Amygdala (tissue), 56 donors: ENCODE results near the gene DTX4.
A peak's percentile ranks its signal among the peaks of the same experiment; 100 is the strongest.
"Not testable (repeated sequence)": the region's sequence is repeated elsewhere in the genome, so short reads cannot be mapped to it uniquely, and the experiment has no call there.

Source experiments
- DNase-seq, 56 donors: peaks; one replicate each; lab custom pipeline; 2025; lab: John Stamatoyannopoulos, UW

DTX4 gene

DNA sequence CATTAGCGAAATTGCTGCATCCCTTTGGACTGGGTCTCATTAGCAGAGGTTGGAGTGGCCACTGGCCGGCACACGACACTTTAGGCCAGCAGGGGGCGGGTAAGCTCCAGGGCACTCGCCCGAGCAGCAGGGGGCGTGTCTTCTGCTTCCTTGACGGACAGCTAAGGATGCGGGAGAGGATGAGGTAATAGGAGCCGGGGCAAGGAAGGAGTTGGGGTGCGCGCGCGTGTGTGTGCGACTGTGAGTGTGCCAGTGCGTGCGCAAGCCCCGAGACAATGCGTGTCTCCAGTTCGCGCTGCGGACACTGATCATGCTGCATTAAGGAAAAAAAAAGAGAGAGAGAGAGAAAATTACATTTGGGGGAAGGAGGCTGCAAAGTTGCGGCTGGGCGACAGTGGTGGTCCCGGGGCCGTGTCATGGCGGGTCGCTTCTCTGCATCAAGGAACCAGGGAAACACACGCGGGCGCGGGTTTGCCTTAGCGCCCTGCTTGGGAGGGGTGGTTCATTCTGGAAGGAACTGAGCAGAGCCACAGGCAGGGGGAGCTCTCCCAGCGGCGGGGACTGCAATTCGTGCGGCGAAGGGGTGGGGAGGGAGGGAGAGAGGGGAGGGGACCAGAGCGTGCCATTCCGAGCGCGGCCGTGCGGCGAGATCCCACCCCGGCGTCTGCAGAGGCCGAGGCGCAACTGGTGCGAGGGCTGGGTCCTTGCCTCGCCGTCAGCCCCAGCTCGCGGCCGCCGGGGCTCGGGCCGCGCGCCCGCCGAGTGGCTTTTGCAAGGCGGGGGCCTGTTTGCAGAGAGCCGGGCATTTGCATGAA is at the start of gene DTX4:
TSS of gene DTX4 (plus strand) at position 625 of the 815 bp plus-strand sequence. CDS start 464 bp downstream, outside the sequence.
- peak; percentile 19 to 95 (median 86) for DNase-seq

DNA sequence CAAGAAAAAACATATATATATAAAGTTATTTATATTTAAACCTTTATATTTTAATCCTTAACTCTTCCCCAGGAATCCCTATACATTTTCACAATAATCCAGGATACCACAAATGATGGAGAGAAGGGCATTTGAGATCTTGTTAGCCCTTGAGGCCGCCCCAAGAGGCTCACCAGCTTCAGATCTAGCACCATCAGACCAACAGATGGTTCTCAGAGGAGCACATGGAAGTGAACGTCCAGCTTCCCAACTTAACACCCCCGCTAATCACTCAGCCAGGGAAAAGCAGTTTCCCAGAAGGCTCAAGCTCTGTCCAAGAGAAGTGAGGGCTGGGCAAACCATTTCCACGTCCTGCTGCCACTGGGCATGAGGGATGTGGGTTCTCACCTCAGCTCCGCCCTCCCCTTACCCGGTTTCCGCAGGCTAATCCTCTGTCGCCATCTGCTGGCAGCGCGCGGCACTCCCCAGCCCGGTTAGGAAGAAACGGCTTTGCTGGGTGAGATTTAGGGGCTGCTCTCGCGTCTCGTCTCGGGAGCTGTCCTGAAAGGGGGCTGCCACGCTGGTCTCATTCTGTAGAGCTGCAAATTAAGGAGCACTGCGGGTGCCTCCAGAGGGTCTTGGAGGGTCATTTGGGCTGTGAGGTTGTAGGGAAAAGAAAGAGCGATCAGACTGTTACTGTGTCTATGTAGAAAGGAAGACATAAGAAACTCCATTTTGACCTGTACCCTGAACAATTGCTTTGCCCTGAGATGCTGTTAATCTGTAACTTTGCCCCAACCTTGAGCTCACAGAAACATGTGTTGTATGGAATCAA is 36.1 kb upstream of the DTX4 start:
- DNase-seq = peak in 53 of 56 donors; percentile 6 to 85 (median 53)

DNA sequence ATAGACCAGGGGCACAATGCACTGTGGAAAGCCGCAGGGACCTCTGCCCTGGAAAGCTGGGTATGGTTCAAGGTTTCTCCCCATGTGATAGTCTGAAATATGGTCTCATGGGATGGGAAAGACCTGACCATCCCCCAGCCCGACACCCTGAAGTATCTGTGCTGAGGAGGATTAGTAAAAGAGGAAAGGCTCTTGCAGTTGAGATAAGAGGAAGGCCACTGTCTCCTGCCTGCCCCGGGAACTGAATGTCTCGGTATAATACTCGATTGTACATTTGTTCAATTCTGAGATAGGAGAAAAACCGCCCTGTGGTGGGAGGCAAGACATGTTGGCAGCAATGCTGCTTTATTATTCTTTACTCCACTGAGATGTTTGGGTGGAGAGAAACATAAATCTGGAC is 35.4 kb upstream of the DTX4 start:
- DNase-seq = not testable (repeated sequence)

DNA sequence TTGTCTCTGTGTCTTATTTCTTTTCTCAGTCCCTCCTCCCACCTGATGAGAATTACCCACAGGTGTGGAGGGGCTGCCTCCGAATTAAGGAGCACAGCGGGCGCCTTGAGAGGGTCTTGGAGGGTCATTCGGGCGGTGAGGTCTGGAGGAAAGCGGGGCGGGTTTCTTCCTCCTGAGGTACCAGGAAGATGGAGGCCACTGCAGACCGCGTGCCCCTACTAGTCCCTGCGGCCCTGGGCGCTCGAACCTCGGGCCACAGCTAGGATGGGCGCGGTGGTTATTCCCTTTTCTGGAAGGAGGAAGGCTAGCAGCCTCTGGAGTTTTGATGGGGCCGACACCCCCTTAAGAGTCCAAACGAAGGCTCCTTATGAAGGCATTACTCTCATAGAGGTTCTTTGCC is 34.7 kb upstream of the DTX4 start:
- DNase-seq = no peak

DNA sequence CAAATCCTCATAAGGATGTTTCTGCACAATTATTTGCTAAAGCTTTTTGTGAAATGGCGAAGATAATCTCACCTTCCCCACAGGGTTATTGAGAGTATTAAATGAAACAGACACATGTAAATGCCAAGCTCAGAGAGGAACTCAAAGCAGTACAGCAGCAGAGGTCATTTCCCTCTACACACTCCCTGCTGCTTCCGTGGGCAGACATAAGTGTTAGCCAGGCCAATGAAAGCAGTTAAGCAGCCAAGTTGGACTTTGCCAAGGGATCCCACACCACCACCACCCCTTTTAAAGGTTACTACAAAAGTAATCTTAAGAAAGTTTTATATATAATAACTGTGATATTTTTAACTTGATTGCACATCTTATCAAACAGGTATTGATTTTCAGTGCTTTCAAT is 33.3 kb upstream of the DTX4 start:
- DNase-seq = no peak

DNA sequence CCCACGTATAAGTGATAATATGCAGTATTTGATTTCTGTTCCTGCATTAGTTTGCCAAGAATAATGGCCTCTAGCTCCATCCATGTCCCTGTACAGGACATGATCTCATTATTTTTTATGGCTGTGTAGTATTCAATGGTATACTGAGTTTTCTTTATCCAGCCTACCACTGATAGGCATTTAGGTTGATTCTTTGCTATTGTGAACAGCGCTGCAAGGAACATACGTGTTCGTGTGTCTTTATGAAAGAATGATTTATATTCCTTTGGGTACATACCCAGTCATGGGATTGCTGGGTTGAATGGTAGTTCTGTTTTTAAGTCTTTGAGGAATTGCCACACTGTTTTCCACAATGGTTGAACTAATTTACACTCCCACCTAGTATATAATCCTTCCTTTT is 30.7 kb upstream of the DTX4 start:
- DNase-seq = no peak

DNA sequence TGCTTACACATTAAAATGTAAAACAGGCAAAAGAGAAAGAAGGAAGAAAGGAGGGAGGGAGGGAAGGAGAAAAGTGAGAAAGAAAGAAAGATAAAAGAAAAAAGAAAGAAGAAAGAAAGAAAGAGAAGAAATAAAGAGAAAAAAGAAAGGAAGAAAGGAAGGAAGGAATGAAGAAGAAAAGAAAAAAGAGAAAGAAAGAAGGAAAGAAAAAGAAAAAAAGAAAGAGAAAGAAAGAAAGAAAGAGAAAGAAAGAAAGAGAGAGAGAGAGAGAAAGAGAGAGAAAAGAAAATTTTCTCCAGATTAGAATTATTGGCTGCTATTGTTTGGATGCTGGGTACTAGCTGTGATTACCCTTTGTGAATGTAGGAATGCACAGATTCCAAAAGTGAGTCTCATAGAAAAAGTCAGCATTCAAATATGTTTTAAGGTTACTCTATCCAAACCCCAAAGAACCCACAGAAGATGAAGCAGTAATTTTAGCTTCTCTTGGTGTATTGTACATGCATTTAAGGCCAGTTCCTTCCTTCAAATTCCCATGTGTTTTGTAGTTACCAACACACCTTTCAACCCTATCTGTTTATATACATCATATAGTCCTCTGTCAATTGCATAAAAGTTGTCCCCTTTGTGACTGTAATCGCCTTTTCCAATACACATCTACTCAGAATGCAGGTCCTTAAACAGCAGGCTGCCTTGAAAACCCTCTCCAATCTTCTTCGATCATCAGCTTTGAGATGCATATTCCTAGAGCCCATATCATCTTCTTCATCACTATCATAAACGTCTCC is 30.1 kb upstream of the DTX4 start:
- DNase-seq = no peak

DNA sequence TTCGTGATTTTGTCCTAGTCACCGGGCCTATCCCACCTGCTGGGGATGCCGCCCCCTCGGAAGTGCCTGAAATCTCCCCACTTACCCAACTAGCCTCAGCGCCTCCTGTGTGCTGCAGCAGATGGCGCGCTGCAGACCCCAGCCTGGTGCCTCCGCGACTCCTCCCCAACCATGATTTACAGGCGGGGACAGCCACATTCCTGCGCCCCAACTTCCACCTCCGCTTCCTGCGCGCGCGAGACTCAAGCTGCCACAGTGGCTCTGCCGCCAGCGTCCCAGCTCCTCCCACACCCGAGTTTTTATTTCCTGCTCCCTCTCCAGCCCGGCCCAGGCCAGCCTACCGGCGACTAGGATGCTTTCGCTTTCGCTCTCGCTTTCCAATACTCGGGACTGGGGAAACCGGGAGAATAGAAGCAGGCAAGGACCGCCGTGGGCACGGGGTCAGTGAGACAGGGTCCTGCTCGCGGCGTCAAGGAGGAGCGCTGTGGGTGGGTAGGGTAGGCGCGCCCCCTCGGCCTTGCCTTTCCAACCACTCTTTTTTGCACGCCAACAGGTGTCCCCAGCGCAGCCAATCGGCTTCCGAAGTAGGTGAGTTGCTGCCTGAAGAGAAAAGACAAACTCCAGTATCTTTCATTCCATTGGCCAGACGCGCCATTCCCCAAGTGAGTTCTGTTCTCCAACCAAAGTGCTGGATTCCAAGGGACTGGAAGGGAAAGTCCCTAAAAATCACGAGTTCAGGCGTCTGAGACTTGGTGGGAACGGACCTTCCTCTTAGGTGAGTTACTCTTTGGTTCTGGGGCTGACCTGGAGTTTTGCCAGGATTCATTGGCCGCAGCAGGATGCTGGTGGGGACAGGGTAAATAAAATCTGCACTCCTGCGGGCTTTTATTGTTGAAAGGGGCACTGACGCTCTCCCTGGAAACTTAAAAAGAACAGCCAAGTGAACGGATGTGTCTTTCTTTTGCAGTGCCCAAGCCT is 29.1 kb upstream of the DTX4 start, which contains the start of gene FAM111A:
TSS of gene FAM111A (plus strand) at position 327 of the 978 bp plus-strand sequence. CDS start 6,017 bp downstream, outside the sequence.
- peak in 53 of 56 donors; percentile 7 to 87 (median 63) for DNase-seq

DNA sequence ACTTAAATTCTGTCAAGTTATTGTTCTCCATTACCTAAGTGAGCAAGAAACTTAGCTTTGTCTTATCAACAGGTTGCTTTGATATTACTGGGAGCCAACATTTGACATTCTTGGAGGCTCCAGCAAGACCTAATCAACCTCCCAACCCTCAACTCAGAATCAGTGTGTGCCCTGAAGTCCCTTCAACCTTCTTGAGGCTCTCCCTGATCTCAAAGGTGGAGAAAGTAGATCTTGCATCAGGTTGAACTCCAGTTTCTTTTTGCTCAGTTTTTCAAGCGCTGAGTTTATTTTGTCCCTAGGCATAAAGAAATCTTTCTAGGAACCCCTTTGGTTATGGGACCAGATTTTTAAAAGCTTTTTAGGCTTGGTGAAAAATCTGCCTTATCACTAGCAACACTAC is 27.8 kb upstream of the DTX4 start:
- no peak for DNase-seq

DNA sequence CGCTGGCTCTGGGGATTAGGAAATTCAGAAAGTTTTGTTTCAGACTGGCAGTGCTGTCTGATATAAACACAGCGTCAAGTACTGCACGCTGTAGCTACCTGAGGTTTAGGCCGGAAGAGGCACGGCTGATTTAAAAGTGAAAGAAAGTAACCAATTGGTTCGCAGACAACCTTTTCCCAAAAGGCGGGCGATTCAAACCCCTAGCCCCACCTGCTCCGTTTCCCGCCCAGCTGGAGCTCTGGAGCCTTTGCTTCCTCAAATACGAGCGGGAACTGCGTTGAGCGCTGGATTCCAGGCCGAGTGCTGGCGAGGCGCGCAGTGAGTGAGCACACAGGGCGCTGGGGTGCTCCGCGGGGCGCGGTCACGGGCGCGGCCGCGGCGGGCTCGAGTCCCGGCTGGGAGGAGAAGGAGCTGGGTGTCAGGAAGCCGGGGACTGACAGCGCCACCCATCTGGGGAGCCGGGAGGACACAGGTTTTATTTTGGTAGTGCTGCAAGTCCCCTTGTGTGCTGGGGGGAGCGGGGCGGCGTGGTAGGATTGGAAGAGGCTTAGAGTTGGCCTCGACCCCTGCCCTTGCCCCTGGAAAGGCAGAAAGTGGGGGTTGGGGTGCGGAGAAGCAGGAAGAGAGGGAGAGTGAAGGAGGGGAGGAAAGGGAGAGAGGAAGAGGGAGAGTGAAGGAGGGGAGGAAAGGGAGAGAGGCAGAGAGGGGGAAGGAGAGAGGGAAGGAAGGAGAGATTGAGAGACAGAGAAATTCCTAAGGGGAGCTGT is 27.2 kb upstream of the DTX4 start:
- peak in 40 of 56 donors; percentile 5 to 56 (median 26) for DNase-seq

DNA sequence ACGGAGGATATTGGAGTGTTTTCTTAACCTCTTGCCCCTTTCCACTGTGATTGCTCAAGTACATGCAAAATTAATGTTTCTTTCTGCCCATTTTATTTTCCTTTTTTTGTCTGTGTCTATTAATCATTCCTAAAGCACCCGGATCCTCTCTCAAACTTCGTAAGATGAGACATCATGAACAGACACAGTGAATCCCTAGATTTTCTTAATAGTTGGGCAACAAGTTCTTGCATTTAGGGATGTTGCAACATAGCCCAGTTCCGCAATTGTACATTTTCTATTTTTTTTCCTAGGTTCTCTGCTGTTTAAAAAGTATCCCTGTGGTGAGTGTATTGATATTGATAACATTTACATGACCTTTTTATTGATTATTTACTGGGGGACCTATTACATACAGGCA is 26.4 kb upstream of the DTX4 start:
- DNase-seq = no peak

DNA sequence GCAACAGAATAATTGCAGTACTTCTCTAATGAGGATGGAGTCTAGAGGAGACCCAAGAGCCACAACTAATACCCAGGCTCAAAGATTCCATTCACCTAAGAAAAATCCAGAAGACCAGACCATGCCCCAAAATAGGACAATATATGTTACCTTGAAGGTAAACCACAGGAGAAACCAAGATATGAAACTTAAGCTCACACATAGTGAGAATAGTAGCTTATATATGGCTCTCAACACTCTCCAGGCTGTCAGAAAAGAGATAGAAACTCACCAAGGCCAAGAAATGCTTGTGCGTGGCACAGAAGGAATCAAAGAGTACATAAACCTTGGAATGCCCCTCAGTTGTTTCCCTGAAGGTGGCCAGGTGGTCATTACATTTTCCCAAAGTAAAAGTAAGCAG is 20.2 kb upstream of the DTX4 start:
- no peak for DNase-seq

DNA sequence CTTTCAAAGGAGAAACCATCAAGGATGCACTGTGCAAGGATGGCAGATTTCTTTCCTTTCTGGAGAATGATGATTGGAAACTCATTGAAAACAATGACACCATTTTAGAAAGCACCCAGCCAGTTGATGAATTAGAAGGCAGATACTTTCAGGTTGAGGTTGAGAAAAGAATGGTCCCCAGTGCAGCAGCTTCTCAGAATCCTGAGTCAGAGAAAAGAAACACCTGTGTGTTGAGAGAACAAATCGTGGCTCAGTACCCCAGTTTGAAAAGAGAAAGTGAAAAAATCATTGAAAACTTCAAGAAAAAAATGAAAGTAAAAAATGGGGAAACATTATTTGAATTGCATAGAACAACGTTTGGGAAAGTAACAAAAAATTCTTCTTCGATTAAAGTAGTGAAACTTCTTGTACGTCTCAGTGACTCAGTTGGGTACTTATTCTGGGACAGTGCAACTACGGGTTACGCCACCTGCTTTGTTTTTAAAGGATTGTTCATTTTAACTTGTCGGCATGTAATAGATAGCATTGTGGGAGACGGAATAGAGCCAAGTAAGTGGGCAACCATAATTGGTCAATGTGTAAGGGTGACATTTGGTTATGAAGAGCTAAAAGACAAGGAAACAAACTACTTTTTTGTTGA is 19.5 kb upstream of the DTX4 start:
- DNase-seq = no peak

DNA sequence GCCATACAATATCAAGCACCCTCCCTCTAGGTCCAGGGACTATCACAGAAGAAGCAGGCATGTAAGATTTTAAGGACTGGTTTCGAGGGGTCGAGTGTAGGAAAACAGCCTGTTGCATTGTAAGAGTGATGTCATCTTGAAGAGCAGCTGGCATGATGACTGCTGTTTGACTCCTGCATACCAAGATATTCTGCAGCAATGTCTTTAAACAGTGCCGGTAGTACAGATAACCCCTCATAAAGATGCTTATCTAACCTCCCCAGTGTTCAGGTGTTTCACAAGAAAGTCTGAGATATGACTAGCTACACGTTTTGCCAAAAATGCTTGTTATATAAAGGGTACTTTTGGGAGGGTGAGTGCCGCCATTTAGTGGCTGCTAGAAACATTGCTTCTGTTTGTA is 17.3 kb upstream of the DTX4 start:
- DNase-seq = no peak

DNA sequence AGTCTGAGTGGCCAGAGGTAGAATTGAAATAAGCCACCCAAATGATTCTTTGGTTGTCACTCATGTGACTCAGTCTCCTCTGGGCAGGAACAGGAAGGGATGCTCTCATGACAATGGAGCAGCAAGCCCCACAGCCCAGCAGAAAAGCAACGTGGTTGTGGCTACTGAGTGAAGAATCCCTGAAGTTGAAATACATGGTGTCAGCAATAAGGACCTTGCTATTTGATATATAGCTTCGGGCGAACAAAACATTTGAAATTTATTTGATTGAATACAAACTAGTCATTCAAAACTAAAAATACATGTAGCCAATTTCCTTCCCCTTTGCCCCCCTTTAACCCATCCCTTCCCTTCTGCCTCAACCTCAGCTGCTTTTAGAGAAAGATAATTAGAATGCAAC is 14.5 kb upstream of the DTX4 start:
- no peak for DNase-seq

DNA sequence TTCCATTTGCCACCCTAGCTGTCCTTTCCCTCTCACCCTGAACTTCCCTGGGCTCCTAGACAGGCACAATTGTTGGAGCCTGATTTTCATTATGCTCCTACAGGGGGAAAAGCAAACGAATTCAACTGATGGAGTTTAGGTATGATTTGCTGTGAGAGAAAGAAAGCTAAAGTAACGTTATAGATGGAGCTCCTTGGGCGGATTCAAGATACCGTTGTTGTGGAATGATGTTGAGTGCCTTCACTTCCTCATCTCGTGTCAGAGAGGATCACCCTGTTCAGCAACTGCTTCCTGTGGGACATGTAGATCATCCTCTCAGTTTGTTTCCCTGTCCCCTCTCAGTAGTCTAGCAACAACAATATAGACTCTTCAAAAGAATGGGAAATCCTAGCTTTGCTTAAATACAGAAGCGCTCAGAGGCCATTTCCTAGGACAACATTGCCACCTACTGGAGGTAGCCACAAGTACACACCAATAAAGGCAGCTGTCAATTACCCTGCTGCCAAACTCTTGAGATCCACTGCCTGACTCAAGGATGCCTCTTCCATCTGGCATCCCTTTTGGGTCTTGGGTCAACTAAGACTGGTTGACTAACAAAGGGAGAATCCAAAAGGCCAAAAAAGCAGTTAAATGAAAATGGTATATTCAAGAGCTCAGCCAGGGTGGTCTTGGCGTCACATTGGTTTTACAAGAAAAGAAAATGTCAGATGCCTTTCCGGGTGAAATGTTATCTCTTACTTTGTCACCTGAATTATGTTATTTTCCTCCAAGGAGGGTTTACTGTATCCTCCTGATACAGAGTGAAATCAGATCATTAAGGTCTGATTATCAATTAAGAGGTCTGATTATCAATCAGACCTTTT is 13.5 kb upstream of the DTX4 start:
- peak in 31 of 56 donors; percentile 10 to 80 (median 29) for DNase-seq

DNA sequence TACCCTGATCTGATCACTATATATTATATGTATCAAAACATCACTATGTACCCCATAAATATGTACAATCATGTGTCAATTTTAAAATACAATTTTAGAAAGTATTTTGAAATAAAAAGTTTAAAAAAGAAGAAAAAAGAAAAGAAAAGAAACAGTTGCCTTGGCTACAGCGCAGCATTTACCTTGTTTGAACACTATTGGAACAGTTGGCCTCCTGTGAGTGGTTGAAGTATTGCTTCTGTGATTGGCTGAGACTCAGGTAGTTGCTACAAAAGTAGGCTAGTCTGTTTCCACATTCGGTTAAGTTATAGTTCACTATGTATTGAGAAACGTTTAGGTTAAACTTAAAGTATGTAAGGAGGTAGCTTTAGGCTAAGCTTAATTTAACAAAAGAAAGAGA is 7.9 kb upstream of the DTX4 start:
- DNase-seq = no peak
